Mesenchymal stem cell (in vitro differentiated cells and primary cell): Measurements from ENCODE around the gene GADD45G.

Experiments used
- DNase-seq: peaks from one replicate; pipeline ENCODE4 v3.0.0-alpha.2; 2013
- H2AFZ ChIP-seq: one replicate; pipeline ENCODE4 v1.6.1; 2013; ENCODE audit warnings: low read depth, mild to moderate bottlenecking, control low read depth, inconsistent platforms, low read length, moderate library complexity
- H2AK5ac ChIP-seq: 2 replicates; pipeline ENCODE4 v1.6.1; 2013; ENCODE audit warnings: low read length, moderate library complexity, mild to moderate bottlenecking, inconsistent platforms; ENCODE audit not compliant: severe bottlenecking
- H2BK120ac ChIP-seq: one replicate; pipeline ENCODE4 v1.6.1; 2013; ENCODE audit warnings: low read depth, mild to moderate bottlenecking, inconsistent platforms, low read length, moderate library complexity
- H2BK12ac ChIP-seq, 2 experiments: one replicate each; pipeline ENCODE4 v1.6.1; 2013; ENCODE audit warnings: inconsistent platforms in 2 of 2, low read length in 2 of 2, mild to moderate bottlenecking in 2 of 2, moderate library complexity in 2 of 2, control low read depth in 1 of 2
- H2BK15ac ChIP-seq: one replicate; pipeline ENCODE4 v1.6.1; 2013; ENCODE audit warnings: mild to moderate bottlenecking, low read depth, inconsistent platforms; ENCODE audit not compliant: poor library complexity, severe bottlenecking
- H2BK5ac ChIP-seq: 2 replicates; pipeline ENCODE4 v1.6.1; 2013; ENCODE audit warnings: low read depth, mild to moderate bottlenecking, low read length, control low read depth, inconsistent platforms; ENCODE audit not compliant: poor library complexity, severe bottlenecking
- H3K14ac ChIP-seq, 2 experiments: one replicate each; pipeline ENCODE4 v1.6.1; 2013; ENCODE audit warnings: inconsistent platforms in 2 of 2, low read length in 2 of 2, control low read depth in 1 of 2, mild to moderate bottlenecking in 1 of 2, moderate library complexity in 1 of 2
- H3K18ac ChIP-seq, 2 experiments: one replicate each; pipeline ENCODE4 v1.6.1; 2013; ENCODE audit warnings: inconsistent platforms in 2 of 2, low read length in 2 of 2, control low read depth in 1 of 2, low read depth in 1 of 2, mild to moderate bottlenecking in 1 of 2
- H3K23ac ChIP-seq, 2 experiments: one replicate each; pipeline ENCODE4 v1.6.1; 2013; ENCODE audit warnings: inconsistent platforms in 2 of 2, low read length in 2 of 2, mild to moderate bottlenecking in 2 of 2, moderate library complexity in 2 of 2, control low read depth in 1 of 2
- H3K27ac ChIP-seq: 2 replicates; pipeline ENCODE4 v1.5.1; 2013; ENCODE audit warnings: mild to moderate bottlenecking, moderate library complexity, low read length, control low read depth, inconsistent platforms; ENCODE audit not compliant: poor library complexity, severe bottlenecking
- H3K27me3 ChIP-seq, 2 experiments: 2 replicates each; pipeline versions ENCODE4 v1.6.1 to v1.7.0; 2013; ENCODE audit warnings: low read length in 2 of 2, mild to moderate bottlenecking in 2 of 2, moderate library complexity in 2 of 2, control low read depth in 1 of 2, inconsistent platforms in 1 of 2; ENCODE audit not compliant: control insufficient read depth in 1 of 2, insufficient read depth in 1 of 2
- H3K36me3 ChIP-seq, 2 experiments: 2 replicates each; pipeline versions ENCODE4 v1.6.1 to v1.7.0; 2013; ENCODE audit warnings: low read length in 2 of 2, control low read depth in 1 of 2, inconsistent platforms in 1 of 2, low read depth in 1 of 2, mild to moderate bottlenecking in 1 of 2; ENCODE audit not compliant: insufficient read depth in 2 of 2, control insufficient read depth in 1 of 2
- H3K4ac ChIP-seq, 2 experiments: one replicate each; pipeline ENCODE4 v1.6.1; 2013; ENCODE audit warnings: inconsistent platforms in 2 of 2, low read length in 2 of 2, mild to moderate bottlenecking in 2 of 2, moderate library complexity in 2 of 2, control low read depth in 1 of 2, low read depth in 1 of 2
- H3K4me1 ChIP-seq: 2 replicates; pipeline ENCODE4 v1.6.1; 2013; ENCODE audit warnings: low read depth, low read length, control low read depth; ENCODE audit not compliant: control insufficient read depth, insufficient read depth
- H3K4me2 ChIP-seq: 2 replicates; pipeline ENCODE4 v1.6.1; 2013; ENCODE audit warnings: low read length, mild to moderate bottlenecking, inconsistent platforms; ENCODE audit not compliant: poor library complexity, severe bottlenecking
- H3K4me3 ChIP-seq, 2 experiments: 2 replicates each; pipeline versions ENCODE4 v1.5.1 to v1.7.0; 2013; ENCODE audit warnings: low read length in 2 of 2, mild to moderate bottlenecking in 2 of 2, control low read depth in 1 of 2, low read depth in 1 of 2; ENCODE audit not compliant: insufficient read depth in 1 of 2
- H3K79me1 ChIP-seq: replicated peaks from 2 replicates; pipeline ENCODE4 v1.6.1; 2013; ENCODE audit warnings: mild to moderate bottlenecking, control low read depth, low read length, inconsistent platforms; ENCODE audit not compliant: poor library complexity, severe bottlenecking
- H3K9ac ChIP-seq: 2 replicates; pipeline ENCODE4 v1.7.0; 2013; ENCODE audit warnings: mild to moderate bottlenecking, low read length, moderate library complexity
- H3K9me3 ChIP-seq: 2 replicates; pipeline ENCODE4 v1.7.0; 2013; ENCODE audit warnings: mild to moderate bottlenecking, low read length; ENCODE audit not compliant: control insufficient read depth
- H4K8ac ChIP-seq: one replicate; pipeline ENCODE4 v1.6.1; 2013; ENCODE audit warnings: inconsistent platforms, mild to moderate bottlenecking, low read length, moderate library complexity
- H4K91ac ChIP-seq: one replicate; pipeline ENCODE4 v1.6.1; 2013; ENCODE audit warnings: mild to moderate bottlenecking, low read length, inconsistent platforms
- WGBS: methylation state at CpG from one replicate; pipeline ENCODE4 v1.1.7; 2013; ENCODE audit warnings: mixed read lengths; 5-methylcytosine and 5-hydroxymethylcytosine counted together

The GADD45G gene

GRCh38 chr9:89603767-89604665 is 796 bp upstream of the GADD45G start:
- Histone ChIP-seq H2BK120ac (peak overlapping the region; percentile 22), H3K9ac (peak overlapping the region; percentile 26), H4K91ac (peak overlapping the region; percentile 2), H3K9me3 (no peaks in the 10 kb centered on the region), H2BK12ac (peak overlapping the region in 1 of 2 experiments; percentile 98), H3K18ac (peak overlapping the region; percentile 16 to 93), H3K36me3 (no peaks in the 10 kb centered on the region), H2BK15ac (no peak overlapping the region), H2AK5ac (no peak overlapping the region), H3K4me1 (peaks cover 33% of the 10 kb centered on the region), H4K8ac (peak overlapping the region; percentile 52), H3K23ac (peak overlapping the region in 1 of 2 experiments; percentile 81), H3K79me1 (peaks cover 2% of the 10 kb centered on the region), H3K4me3 (peak overlapping the region; percentile 43 to 86), H3K14ac (no peak overlapping the region), H2AFZ (peak overlapping the region; percentile 83), H3K27ac (no peak overlapping the region), H2BK5ac (no peak overlapping the region), H3K4me2 (peak overlapping the region; percentile 95), H3K4ac (peak overlapping the region in 1 of 2 experiments; percentile 72), H3K27me3 (peaks cover 25 to 28% of the 10 kb centered on the region in 2 experiments)
- peak; percentile 82 for DNase-seq
- WGBS, result under 1% methylated on average over 52 of the region's 64 CpGs

DNA sequence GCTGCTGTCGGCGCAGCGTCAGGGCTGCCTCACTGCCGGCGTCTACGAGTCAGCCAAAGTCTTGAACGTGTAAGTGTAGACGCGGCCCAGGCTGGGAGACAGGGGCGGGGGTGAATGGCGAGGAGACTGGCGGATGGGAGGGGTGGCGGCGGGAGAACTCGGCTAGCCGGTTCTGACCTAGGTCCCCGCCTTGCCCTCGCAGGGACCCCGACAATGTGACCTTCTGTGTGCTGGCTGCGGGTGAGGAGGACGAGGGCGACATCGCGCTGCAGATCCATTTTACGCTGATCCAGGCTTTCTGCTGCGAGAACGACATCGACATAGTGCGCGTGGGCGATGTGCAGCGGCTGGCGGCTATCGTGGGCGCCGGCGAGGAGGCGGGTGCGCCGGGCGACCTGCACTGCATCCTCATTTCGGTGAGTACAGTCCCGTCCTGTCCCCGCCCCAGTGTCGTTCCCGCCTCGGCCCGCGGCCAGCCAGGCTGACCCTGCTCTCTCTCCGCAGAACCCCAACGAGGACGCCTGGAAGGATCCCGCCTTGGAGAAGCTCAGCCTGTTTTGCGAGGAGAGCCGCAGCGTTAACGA is 745 bp downstream of the GADD45G start:
- Histone ChIP-seq H3K18ac (peak overlapping the region; percentile 58 to 94), H3K27ac (no peak overlapping the region), H3K4me3 (peak overlapping the region; percentile 53 to 86), H3K4me2 (peak overlapping the region; percentile 95), H3K4ac (peak overlapping the region; percentile 21 to 91), H2BK12ac (peak overlapping the region; percentile 38 to 61), H4K91ac (peak overlapping the region; percentile 90), H3K9ac (peak overlapping the region; percentile 87), H3K79me1 (peaks cover 2% of the 10 kb centered on the region), H3K23ac (no peak overlapping the region), H2BK5ac (no peak overlapping the region), H2BK15ac (peak overlapping the region; percentile 98), H3K14ac (peak overlapping the region; percentile 44 to 63), H2AK5ac (no peak overlapping the region), H4K8ac (peak overlapping the region; percentile 90), H3K36me3 (no peaks in the 10 kb centered on the region), H3K4me1 (peaks cover 33% of the 10 kb centered on the region), H3K9me3 (no peaks in the 10 kb centered on the region), H2BK120ac (peak overlapping the region; percentile 98), H3K27me3 (peaks cover 26 to 27% of the 10 kb centered on the region in 2 experiments), H2AFZ (no peak overlapping the region)
- DNase-seq, result peak; percentile 81
- under 1% methylated on average over 57 of the region's 57 CpGs for WGBS

- peak overlapping the region; percentile 98 for H2BK15ac ChIP-seq
- no peak overlapping the region for H3K27ac ChIP-seq
- peaks cover 25 to 27% of the 10 kb centered on the region in 2 experiments for H3K27me3 ChIP-seq
- no peak overlapping the region for H2AK5ac ChIP-seq
- H3K4ac ChIP-seq, result peak overlapping the region; percentile 21 to 91
- H3K4me2 ChIP-seq, result peak overlapping the region; percentile 95
- peak; percentile 85 for DNase-seq
- peak overlapping the region; percentile 90 for H4K91ac ChIP-seq
- no peak overlapping the region for H3K23ac ChIP-seq
- H3K9me3 ChIP-seq, result no peaks in the 10 kb centered on the region
- peak overlapping the region; percentile 90 for H4K8ac ChIP-seq
- H3K14ac ChIP-seq, result peak overlapping the region; percentile 22 to 63
- H2BK12ac ChIP-seq, result peak overlapping the region; percentile 38 to 61
- H3K4me1 ChIP-seq, result peaks cover 33% of the 10 kb centered on the region
- 3% methylated on average over 35 of the region's 40 CpGs for WGBS
- H2BK5ac ChIP-seq, result no peak overlapping the region
- peak overlapping the region; percentile 58 to 94 for H3K18ac ChIP-seq
- no peak overlapping the region for H2AFZ ChIP-seq
- H3K9ac ChIP-seq, result peak overlapping the region; percentile 87
- peak overlapping the region; percentile 98 for H2BK120ac ChIP-seq
- H3K79me1 ChIP-seq, result peaks cover 2% of the 10 kb centered on the region
- peak overlapping the region; percentile 53 to 86 for H3K4me3 ChIP-seq
- no peaks in the 10 kb centered on the region for H3K36me3 ChIP-seq
Measured at GRCh38 chr9:89606049-89606623, 1.3 kb downstream of the GADD45G start.
